Body of pancreas (tissue), 4 donors: ENCODE measurements around the gene LGR6.

Experiments
- POLR2A ChIP-seq, 3 donors: fragments of 450-650 bp; IDR thresholded peaks; one replicate each; pipeline ENCODE4 v1.6.1; 2016; ENCODE audit warnings: antibody characterized with exemption in 3 of 3, mild to moderate bottlenecking in 2 of 3
- TF ChIP-seq, protein P1 (sequence below), 7 experiments: fragments of 450-650 bp in 4 of 7; fragments of 200-600 bp in 3 of 7; sonication (generic) in 3 of 7; IDR thresholded peaks; one replicate each; pipeline ENCODE4 v1.5.1; 2016 to 2019; ENCODE audit warnings: antibody characterized with exemption in 7 of 7

DNA sequence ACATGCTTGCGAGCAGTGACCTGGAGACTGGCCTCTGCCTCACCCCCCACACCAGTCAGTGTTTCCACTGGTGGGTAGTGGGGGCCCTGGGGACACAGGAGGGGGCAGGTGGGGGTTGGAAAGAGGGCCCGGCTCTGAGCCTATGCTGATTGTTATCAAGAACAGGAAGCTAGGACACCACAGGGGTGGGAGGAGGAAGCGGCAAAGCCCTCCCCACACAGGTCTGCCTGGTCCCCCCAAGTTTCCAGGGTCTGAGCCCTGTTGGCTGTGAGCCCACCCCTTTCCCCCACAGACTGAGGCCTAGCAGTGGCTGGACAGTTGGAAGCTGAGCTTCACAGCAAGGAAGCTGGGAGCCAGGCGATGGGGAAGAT, 31.6 kb upstream of the LGR6 start:
- TF ChIP-seq, protein P1, sequence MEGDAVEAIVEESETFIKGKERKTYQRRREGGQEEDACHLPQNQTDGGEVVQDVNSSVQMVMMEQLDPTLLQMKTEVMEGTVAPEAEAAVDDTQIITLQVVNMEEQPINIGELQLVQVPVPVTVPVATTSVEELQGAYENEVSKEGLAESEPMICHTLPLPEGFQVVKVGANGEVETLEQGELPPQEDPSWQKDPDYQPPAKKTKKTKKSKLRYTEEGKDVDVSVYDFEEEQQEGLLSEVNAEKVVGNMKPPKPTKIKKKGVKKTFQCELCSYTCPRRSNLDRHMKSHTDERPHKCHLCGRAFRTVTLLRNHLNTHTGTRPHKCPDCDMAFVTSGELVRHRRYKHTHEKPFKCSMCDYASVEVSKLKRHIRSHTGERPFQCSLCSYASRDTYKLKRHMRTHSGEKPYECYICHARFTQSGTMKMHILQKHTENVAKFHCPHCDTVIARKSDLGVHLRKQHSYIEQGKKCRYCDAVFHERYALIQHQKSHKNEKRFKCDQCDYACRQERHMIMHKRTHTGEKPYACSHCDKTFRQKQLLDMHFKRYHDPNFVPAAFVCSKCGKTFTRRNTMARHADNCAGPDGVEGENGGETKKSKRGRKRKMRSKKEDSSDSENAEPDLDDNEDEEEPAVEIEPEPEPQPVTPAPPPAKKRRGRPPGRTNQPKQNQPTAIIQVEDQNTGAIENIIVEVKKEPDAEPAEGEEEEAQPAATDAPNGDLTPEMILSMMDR (IDR thresholded peaks at IDR 0.05): no peak
- no peak for TF ChIP-seq POLR2A (IDR thresholded peaks at IDR 0.05)
